Left cardiac atrium (tissue), 4 donors: ENCODE results near the gene ZNF747. TPM values are rescaled to one million over a fixed set of nuclear protein-coding genes. Genes with fewer than 3 reads are reported as not detected.
A peak's percentile ranks its signal among the peaks of the same experiment; 100 is the strongest.

Experiments used
- ATAC-seq, 2 donors: fragments of 200-7000 bp; cut with Tn5 transposase; one replicate each; pipeline ENCODE4 v1.9.1; 2020; ENCODE audit warnings: mild to moderate bottlenecking in 2 of 2, moderate library complexity in 2 of 2
- DNase-seq: peaks from one replicate; pipeline ENCODE4 v3.0.0-alpha.2; 2020
- intact Hi-C, 2 donors: fragments of 100-400 bp; cut with DNase I; formaldehyde crosslinking; loops; one replicate each; pipeline versions ENCODE4 v1.14.1 to v1.15.1; 2022 to 2023
- long read RNA-seq: library from polyadenylated mRNA; unstranded; transcript quantifications from one replicate; pipeline ENCODE4 v2.0.0, GENCODE V29; 2021
- total RNA-seq, 2 donors: library from RNA; stranded (reverse); fragmentation: NEBNext Ultra II Directional; extraction: Animal tissue kit (Norgen Biotek cat#: 25700); gene quantifications; one replicate each; pipeline ENCODE4 v1.2.1, GENCODE V29; 2021
- donor health status: DM: no; HTN: yes; CAD: no.
- donor health status: DM: no; HTN: yes; CAD: no; lungs with severe emphysema.
- donor health status: DM: yes; HTN: yes; CAD: no.
- donor health status: Dilated cardiomyopathy.

ZNF747 gene
- total RNA-seq = 1 to 10 TPM; 8.0 to 8.2 TPM
- long read RNA-seq, transcript ZNF747-202 (2 exons, 3,504 nt) = major isoform, 7 of 16 reads
- long read RNA-seq, partial matches to known transcripts = 0 of 16 reads
- long read RNA-seq, other reads (novel, unspliced or antisense) = 4 of 16 reads

DNA sequence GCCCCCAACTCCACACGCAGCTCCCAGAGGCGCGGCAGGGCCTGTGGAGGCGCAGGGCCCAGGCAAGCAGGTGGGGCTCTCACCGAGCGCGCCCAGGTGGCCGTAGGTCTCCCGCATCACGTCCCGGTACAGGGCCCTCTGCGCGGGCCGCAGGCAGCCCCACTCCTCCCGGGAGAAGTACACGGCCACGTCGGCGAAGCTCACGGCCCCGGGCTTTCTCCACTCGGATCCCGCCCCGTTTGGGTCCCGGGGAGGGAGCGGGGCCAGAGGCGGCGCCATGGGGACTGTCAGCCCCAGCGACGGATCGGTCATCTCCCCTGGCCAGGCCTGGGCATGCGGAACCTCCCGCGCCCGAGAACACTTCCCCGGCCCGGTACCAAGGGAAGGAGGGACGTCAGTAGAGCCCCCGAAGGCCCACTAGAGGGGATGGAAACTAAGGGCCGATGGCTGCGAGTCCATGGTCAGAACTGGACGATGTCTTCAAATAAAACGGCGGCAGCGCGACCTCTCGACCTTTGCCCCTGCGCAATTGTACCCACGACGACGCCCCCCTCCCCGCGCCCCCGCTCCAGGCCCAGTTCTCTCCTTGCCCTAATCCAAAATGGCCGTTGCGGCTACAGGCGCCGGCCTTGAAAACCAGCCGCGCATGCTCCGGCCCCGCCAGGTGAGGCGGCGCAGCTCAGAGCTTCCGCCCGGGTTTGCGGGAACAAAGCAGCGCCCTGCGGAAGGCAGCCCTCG, at the start of gene ZNF747:
Gene ZNF747 (minus strand): TSS at position 491 of the 738 bp plus-strand sequence. CDS start 179 bp downstream, at position 312.
- ATAC-seq (peak; percentile 91 to 93), DNase-seq (peak; percentile 94)
- intact Hi-C loops = loop anchor here in 1 of 2 donors (2.0 kb wide), 1 partner anchor 24 kb away; the partner anchor contains the start of gene ZNF764

GRCh38 chr16:30582611-30583340, 48.1 kb upstream of the ZNF747 start:
- DNase-seq = peak; percentile 22
- no peak for ATAC-seq
- intact Hi-C loops = loop anchor here in 1 of 2 donors (10.0 kb wide), 1 partner anchor 52 kb away; no protein-coding TSS in a partner anchor

DNA sequence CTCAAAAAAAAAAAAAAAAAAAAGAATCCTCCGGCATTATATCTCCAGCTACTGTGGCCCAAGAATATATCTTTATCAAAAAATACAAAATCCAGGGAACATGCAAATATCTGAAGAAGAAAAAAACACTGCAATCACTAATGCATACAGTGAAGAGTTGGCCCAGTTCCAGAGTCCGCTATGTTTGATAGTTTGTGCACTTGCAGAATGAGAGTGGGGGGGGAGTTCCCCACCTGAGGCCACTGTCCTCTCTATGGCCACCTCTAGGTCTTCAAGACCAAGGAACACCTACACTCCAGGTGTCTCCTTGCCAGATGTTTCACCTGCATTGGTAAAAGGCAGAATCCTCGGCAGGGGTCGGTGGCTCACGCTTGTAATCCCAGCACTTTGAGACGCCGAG, 46.8 kb upstream of the ZNF747 start:
- ATAC-seq (no peak), DNase-seq (no peak)
- intact Hi-C loops = loop anchor here in 1 of 2 donors (10.0 kb wide), 1 partner anchor 53 kb away; no protein-coding TSS in a partner anchor

DNA sequence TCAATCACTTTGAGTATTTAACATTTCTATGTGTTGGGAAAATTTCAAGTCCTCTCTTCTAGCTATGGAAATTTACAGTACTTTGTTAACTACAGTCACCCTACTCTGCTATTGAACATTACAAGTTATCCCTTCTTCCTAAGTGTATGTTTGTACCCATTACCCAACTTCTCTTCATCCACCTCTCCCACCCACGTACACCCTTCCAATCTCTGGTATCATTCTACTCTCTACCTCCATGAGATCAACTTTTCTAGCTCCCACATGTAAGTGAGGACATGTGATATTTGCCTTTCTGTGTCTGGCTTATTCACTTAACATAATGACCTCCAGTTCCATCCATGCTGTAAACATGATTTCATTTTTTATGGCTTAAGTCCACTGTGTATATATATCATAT, 40.0 kb upstream of the ZNF747 start:
- ATAC-seq (no peak), DNase-seq (no peak)
- intact Hi-C loops = loop anchor here in 1 of 2 donors (5.0 kb wide), 1 partner anchor 47 kb away; the partner anchor contains the start of gene ZNF768

GRCh38 chr16:30571445-30572322, 37.0 kb upstream of the ZNF747 start, which contains the start of gene ZNF688:
Gene ZNF688, minus strand, starts transcription at chr16:30571714. Its CDS starts 85 bp downstream, at chr16:30571629.
- ATAC-seq = peak; percentile 90 to 93
- intact Hi-C loops = loop anchor here in 1 of 2 donors (5.0 kb wide), 1 partner anchor 44 kb away; the partner anchor contains the start of gene ZNF768
- DNase-seq = peak; percentile 96

- ATAC-seq (peak; percentile 15 to 18), DNase-seq (peak; percentile 36)
- intact Hi-C loops = loop anchor here in 1 of 2 donors (5.0 kb wide), 1 partner anchor 44 kb away; the partner anchor contains the start of gene ZNF768
Observed at GRCh38 chr16:30570636-30571444, 36.2 kb upstream of the ZNF747 start.

GRCh38 chr16:30569746-30570635, 35.3 kb upstream of the ZNF747 start:
- intact Hi-C loops = loop anchor here in 1 of 2 donors (5.0 kb wide), 1 partner anchor 43 kb away; the partner anchor contains the start of gene ZNF768
- no peak for DNase-seq
- no peak for ATAC-seq

DNA sequence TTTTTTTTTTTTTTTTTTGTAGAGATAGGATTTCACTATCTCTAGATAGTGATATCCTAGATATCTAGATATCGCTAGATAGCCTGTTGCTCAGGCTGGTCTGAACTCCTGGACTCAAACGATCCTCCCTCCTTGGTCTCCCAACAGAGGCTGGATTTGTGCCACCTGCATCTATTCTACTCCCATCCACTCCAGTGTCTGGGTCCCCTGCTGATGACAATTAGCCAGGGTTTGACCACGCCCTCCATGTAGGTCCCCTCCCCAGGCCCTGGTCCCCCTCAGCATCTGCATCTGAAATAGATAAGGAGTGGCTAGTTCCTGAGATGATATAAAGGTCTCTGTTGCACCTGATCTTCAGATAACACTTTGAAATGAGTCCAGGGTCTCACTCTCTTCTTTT, 34.6 kb upstream of the ZNF747 start:
- DNase-seq (no peak), ATAC-seq (no peak)
- intact Hi-C loops = no loop called here

DNA sequence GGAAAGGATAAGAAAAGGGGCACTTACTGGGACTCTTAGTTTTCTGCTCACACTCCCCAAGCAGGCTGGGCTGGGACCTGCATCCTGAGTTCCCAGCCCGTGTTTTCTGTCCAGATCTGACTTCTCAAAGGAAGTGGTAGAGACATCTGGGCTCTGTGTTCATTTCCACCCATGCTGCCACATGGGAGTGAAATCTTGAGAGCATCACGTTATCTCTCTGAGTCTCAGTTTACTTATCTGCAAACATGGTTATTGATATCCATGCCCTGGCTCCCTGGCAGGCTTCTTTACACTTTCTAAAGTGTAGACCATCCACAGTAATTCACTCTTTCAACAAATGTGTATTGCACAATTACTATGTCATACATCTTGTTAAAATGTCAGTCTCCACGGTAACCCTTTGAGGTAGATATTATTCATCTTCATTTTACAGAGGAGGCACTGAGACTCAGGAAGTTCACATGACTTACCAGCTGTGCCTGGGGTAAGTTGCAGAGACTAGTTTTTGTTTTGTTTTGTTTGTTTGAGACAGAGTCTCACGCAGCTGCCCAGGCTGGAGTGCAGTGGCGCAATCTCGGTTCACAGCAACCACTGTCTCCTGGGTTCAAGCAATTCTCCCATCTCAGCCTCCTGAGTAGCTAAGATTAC, 33.5 kb upstream of the ZNF747 start:
- intact Hi-C loops = no loop called here
- ATAC-seq (no peak), DNase-seq (no peak)

DNA sequence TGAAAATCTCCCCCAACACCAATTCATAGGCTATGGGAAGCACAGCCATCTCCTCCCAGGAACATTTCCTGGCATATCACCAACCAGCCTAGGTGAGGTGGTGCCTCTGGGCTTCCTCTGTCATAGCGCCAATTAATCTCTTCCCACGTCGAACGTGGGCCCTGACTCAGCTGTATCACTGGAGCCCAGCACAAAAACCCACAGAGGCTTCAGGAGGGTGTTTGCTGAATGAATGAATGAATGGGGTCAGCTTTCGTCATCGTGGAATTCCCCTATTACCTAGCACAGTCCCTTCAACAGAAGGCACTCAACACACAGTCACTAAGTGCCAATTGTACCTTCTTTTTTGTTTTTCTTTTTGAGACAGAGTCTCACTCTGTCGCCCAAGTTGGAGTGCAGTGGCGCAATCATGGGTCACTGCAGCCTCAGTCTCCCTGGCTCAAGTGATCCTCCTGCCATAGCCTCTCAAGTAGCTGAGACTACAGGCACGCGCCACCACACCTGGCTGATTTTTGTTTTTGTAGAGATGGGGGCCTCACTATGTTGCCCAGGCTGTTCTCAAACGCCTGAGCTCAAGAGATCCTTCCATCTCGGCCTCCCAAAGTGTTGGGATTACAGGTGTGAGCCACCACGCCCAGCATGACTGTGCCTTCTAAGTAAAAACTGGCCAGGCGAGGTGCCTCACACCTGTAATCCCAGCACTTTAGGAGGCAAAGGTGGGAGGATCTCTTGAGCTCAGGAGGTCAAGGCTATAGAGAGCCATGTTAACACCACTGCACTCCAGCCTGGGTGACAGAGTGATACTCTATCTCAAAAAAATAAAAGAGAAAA, 32.7 kb upstream of the ZNF747 start:
- intact Hi-C loops = no loop called here
- ATAC-seq = no peak
- no peak for DNase-seq

GRCh38 chr16:30566531-30566930, 31.9 kb upstream of the ZNF747 start:
- intact Hi-C loops = no loop called here
- ATAC-seq (no peak), DNase-seq (no peak)

DNA sequence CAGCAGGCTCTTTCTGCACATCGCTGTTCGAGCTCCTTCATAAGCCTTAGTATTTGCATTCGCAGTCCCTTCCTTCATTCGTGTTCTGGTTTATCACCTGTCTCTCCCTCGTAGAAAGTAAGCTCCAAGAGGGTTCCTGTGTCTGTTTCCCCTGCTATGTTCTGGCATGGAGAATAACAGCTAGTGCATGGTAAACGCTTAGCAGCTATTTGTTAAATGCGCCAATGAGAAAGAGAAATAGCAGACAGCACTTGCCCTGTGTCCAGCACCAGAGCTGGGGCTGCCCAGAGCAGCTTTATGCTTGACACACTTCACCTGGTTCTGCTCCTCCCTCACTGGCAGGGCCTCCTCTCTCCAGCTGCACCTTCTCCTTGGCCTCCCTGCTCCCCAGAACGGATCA, 31.3 kb upstream of the ZNF747 start:
- no peak for ATAC-seq
- DNase-seq = no peak
- intact Hi-C loops = no loop called here

GRCh38 chr16:30565526-30565925, 30.9 kb upstream of the ZNF747 start:
- intact Hi-C loops = no loop called here
- ATAC-seq (no peak), DNase-seq (no peak)

DNA sequence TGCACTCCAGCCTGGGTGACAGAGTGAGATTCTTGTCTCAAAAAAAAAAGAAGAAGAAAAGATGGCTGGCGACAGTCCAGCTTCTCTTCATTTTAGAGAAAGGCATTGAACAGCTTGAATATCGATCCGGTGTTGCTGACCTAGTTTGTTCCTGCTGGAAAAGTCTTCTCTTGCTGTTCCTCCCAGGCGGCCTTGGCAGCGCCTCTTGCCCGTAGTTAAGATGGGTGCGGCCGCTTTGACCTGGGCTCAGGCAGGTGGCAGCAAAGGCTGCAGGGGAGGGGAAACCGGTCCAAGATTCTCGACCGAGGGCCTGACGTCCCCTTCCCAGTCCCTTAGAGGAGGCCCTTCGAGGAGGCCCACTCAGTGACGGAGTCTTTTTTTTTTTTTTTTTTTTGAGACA, 27.4 kb upstream of the ZNF747 start:
- intact Hi-C loops = no loop called here
- no peak for DNase-seq
- no peak for ATAC-seq

- ATAC-seq (no peak), DNase-seq (peak; percentile 55)
- intact Hi-C loops = no loop called here
Observed at GRCh38 chr16:30561089-30561816, 26.6 kb upstream of the ZNF747 start.
